HG03575 (cell line): ENCODE results near the gene LOXL3.
"Not testable (repeated sequence)": the region's sequence is repeated elsewhere in the genome, so short reads cannot be mapped to it uniquely, and the experiment has no call there.

ENCODE experiments used
- ATAC-seq: cut with Tn5 transposase; IDR thresholded peaks from one replicate; pipeline ENCODE4 v1.9.1; 2021; ENCODE audit not compliant: unreplicated experiment, insufficient number of reproducible peaks, low FRiP score; ENCODE audit errors: extremely low read depth

The LOXL3 gene

DNA sequence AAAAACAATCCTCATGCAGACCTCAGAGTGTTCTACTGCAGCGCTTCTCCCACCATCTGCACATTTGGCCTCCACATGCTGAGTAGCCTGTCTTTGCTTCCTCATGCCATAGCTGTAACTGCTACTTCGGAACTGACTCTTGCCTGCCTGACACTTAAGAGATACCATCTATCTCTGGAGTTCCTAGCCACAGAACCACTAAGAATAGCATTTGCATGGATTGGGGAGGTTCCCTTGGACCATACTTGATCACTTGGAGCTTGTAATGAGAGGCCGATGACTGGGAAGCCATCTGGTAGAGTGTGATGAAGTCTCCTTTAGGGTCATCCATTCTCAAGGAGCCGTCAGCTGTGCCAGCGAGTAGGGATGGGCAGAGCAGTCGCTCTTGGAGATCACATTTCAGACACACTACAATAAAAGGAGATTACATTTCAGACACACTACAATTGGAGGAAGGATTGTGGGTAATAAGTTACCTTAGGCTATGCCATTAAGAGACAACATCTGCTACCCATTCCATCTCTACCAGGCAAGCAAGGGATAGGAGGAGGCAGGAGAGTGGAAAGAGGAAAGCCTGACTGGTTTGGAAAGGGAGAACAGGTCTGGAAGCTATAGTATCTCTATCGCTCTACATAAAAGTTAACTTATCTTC lies 22.6 kb upstream of the LOXL3 start:
- ATAC-seq = no peak

GRCh38 chr2:74575320-74575719 lies 21.6 kb upstream of the LOXL3 start:
- no peak for ATAC-seq

- no peak for ATAC-seq
Observed at GRCh38 chr2:74573747-74574562, 20.2 kb upstream of the LOXL3 start.

GRCh38 chr2:74572178-74572925 lies 18.6 kb upstream of the LOXL3 start:
- no peak for ATAC-seq

GRCh38 chr2:74571058-74571457 lies 17.3 kb upstream of the LOXL3 start:
- ATAC-seq = peak; percentile 50

DNA sequence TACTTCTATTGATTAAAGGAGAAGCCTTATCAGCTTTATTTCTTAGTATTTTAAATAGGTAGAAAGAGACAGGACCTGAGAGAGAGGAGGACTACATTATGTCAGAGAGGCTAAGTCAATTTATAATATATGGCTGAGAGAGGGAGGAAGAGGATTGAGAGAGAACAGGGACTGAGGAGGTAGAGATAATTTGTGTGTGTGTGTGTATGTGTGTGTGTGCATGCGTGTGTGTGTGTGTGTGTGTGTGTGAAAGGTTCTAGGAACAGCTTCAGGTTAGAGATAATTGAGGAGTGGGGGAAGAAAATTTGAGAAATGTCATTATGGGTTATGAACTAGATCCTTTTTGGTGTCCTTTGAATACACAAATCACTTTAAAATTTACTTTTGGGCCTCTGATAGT lies 15.9 kb upstream of the LOXL3 start:
- no peak for ATAC-seq

DNA sequence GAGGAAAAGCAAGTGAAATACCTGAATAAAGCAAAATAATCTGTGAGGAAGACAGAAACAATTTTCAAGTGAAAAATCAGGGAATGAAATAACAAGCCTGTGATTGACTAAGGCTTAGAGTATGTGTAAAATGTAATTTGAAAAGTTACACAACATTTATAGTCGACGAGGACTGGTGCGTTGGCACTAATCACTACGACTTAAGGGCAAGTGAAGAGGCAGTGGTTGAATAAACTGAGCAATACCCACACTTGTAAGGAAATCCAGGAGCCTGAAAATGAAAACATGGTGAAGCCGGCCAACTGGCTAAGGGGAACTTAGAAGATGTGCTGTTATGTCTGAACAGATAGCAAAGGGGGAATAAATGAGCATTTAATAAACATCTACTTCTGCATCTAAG lies 14.1 kb upstream of the LOXL3 start:
- no peak for ATAC-seq

DNA sequence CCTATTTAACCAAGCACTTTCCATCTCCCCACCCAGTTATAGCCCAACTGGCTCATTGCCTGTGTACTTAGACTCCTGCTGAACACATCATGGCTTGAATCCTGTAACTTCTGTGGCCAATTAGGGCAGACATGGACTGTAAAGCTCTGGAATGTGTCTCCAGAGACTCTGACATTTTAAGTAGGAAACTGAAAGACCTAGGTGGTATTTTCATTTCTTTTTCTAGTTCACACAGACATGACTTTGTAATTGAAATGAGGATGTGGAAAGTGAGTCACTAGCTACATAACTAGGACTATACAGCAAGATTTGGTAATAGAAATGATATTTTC lies 13.0 kb upstream of the LOXL3 start:
- ATAC-seq = no peak

DNA sequence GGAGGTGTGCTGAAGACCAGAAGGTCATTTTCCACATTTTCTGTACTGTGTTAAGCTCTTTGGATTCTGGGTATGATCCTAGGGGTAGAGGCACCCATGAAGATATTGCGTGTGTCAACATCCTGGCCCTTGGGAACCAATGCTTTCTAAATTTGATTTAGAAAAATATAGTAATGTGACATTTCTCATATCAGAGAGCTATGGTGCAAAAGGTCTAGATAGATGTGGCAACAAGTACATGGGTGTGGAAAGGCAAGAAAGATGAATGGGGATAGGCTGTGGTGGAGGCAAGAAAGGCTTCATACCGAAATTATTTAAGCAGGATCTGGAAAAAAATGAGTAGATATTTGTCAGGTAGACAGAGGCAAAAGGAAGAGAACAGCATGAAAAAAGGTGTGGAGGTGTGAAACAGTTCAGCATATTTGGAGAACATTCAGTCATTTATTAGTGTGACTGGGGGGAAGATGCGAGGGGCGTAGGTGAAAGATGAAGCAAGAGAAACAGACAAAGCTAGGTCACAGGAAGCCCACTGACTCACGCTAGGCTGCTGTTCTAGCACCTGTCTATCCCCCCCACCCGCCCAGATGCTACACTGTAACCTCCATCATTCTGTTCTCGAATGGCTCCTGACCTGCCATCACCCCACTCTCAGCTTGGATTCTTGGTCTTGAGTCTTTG lies 12.5 kb upstream of the LOXL3 start:
- no peak for ATAC-seq

DNA sequence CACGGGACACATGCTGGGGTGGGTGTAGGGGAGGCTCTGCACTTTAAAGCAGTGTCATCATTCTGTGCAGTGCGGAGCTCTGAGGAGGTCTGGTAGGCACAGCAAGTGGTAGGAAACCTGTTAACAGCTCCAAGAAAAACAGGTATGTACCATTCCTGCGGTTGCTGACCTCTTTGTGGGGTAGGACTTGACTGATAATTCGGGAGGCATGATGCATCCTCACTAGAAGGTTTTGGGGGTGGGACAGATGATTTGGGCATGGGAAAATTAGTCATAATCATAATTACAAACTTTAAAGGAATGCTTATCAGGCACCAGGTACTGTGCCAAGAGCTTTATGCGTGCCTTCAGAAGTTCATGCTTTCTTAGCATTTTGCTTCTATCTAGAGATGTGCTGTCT lies 10.5 kb upstream of the LOXL3 start:
- ATAC-seq = no peak

GRCh38 chr2:74562126-74562775 lies 8.5 kb upstream of the LOXL3 start:
- ATAC-seq = no peak

GRCh38 chr2:74561022-74561421 lies 7.3 kb upstream of the LOXL3 start:
- ATAC-seq = not testable (repeated sequence)

DNA sequence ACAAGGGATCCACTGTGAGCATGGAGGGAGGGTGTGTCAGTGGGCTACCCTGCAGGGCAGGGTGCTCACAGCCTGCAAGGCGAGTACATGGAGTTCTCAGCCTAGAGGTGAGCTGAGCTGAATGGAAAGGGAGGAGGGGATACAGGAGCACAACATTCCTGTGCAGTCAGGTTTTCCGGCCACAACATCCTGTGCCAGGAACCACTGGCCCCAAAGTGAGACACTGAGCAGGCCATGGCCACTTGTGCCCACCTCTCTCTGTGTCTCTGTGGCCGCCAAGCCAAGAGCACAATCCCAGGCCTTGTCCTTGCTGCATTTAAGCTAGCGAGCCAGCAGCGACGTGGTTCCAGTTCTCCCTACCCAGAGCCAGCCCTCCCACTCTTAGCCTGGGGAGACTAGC lies 6.8 kb upstream of the LOXL3 start:
- no peak for ATAC-seq

- ATAC-seq = no peak
Observed at GRCh38 chr2:74559912-74560311, 6.2 kb upstream of the LOXL3 start.

- ATAC-seq = no peak
Observed at GRCh38 chr2:74558284-74559230, 4.8 kb upstream of the LOXL3 start.

- ATAC-seq = no peak
Observed at GRCh38 chr2:74556831-74557370, 3.2 kb upstream of the LOXL3 start.

- no peak for ATAC-seq
Observed at GRCh38 chr2:74556159-74556558, 2.4 kb upstream of the LOXL3 start.

DNA sequence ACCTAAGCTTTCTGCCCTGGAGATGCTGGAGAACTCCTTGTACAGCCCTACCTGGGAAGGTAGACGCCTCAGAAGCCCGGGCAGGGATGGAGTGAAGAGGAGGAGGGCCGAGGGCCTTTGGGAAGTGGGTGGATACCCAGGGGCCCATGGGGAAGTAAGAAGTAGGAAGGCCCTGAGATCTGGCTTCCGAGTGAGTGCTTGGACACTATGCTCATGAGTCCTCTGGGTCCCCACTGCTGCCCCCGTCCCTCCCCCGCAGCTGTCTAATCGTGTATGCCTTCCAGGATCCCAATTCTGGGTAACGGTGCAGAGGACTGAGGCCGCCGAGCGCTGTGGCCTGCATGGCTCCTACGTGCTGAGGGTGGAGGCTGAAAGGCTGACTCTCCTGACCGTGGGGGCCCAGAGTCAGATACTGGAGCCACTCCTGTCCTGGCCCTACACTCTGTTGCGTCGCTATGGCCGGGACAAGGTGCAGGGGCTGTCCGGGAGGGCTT lies 1.9 kb upstream of the LOXL3 start:
- no peak for ATAC-seq
